Left lung (tissue), 10 donors: ENCODE results near the gene INAVA. TPM values are rescaled to one million over a fixed set of nuclear protein-coding genes. Genes with fewer than 3 reads are reported as not detected.

Experiments used
- ATAC-seq: fragments of 200-7000 bp; cut with Tn5 transposase; one replicate; pipeline ENCODE4 v1.9.1; 2020; ENCODE audit warnings: moderate library complexity
- DNase-seq, 4 donors: peaks; one replicate each; pipeline ENCODE4 v3.0.0-alpha.2; 2013 to 2020
- H3K27ac ChIP-seq, 2 donors: fragments of 200-600 bp; sonication (generic) in 1 of 2; one replicate each; pipeline versions ENCODE4 v1.5.0 to v1.8.0; 2020 to 2021
- H3K27me3 ChIP-seq, 2 donors: fragments of 200-600 bp; sonication (generic) in 1 of 2; one replicate each; pipeline versions ENCODE4 v1.5.0 to v1.8.0; 2020 to 2021
- H3K36me3 ChIP-seq, 2 donors: fragments of 200-600 bp; sonication (generic) in 1 of 2; one replicate each; pipeline versions ENCODE4 v1.5.0 to v1.8.0; 2020 to 2021
- H3K4me1 ChIP-seq, 2 donors: fragments of 200-600 bp; one replicate each; pipeline ENCODE4 v1.8.0; 2021
- H3K4me3 ChIP-seq, 2 donors: fragments of 200-600 bp; sonication (generic) in 1 of 2; one replicate each; pipeline versions ENCODE4 v1.5.0 to v1.8.0; 2020 to 2021; ENCODE audit warnings: mild to moderate bottlenecking in 1 of 2
- H3K9me3 ChIP-seq, 2 donors: fragments of 200-600 bp; sonication (generic) in 1 of 2; one replicate each; pipeline versions ENCODE4 v1.5.0 to v1.8.0; 2020 to 2021
- intact Hi-C, 2 donors: fragments of 100-400 bp; cut with DNase I; formaldehyde crosslinking; loops; one replicate each; pipeline versions ENCODE4 v1.11.2 to v1.14.2; 2022
- polyA plus RNA-seq, 6 donors: library from polyadenylated mRNA; unstranded; fragments of 120-200 nt; gene quantifications; one replicate each; pipeline ENCODE4 v1.2.1, GENCODE V29; 2013; ENCODE audit not compliant: insufficient read length in 6 of 6
- total RNA-seq, 2 donors: library from RNA; stranded (reverse); fragmentation: NEBNext Ultra II Directional; extraction: Animal tissue kit (Norgen Biotek cat#: 25700); gene quantifications; one replicate each; pipeline ENCODE4 v1.2.1, GENCODE V29; 2021
- TF ChIP-seq, protein P1 (sequence below), 2 donors: fragments of 200-600 bp; sonication (generic) in 1 of 2; IDR thresholded peaks; one replicate each; pipeline versions ENCODE4 v1.5.0 to v1.8.0; 2021; ENCODE audit warnings: antibody characterized with exemption in 2 of 2
- donor health status: DM: no; HTN: yes; CAD: no.
- donor health status: DM: no; HTN: no; CAD: no.

The INAVA gene
- total and polyA plus RNA-seq, 8 donors, result 5.5 to 25.5 (median 23.1) TPM

DNA sequence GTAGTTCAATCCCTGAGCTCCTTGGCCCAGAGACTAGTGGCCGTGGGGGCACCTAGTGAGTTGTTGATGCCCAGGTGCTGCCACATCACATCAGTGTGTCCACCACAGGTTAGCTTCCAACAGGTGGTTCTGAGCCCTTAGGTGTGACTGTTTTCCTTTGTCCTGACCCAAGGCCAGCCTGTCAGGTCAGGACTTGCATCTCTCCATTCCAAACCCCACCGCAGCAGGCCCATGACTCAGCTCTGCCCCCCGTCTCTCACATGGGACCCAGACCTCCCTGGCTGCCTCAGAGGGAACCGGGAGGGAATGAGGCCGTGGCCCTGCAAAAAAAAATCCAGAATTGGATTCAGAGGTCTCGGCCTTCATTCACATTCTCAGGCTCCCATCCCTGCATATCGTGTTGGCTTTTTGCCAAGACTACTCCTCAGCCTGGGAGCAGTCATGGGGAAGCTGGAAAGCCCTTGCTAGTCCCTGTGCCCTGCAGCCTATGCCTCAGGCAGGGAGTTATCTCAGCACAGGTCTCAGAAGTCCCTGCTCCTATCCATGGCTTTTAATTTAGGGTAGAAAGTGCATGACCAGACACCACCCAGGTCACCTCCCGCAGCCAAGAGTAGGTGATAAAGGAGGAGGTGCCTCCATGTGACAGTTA lies 7.2 kb downstream of the INAVA start:
- intact Hi-C loops, result no loop called here

DNA sequence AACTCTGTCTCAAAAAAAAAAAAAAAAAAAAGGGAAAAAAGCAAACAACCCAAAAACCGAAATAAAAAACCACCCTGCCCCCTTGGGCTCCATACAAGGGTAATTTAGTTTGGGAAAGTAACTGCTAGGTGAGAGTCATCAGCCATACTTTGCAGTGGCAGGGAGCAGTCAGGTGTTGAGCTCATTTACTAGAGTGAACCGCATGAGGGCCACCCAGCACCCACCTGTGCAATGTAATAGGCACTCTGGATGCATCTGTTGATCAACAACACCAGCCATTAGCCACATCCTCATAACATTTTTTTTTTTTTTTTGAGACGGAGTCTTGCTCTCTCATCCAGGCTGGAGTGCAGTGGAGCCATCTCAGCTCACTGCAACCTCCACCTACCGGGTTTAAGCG lies 9.1 kb downstream of the INAVA start:
- ATAC-seq, result no peak
- Histone ChIP-seq H3K36me3 (peaks cover 0 to 5% of the 10 kb centered on the region in 2 donors), H3K27ac (no peak overlapping the region), H3K9me3 (no peaks in the 10 kb centered on the region), H3K4me3 (no peak overlapping the region), H3K27me3 (no peaks in the 10 kb centered on the region), H3K4me1 (peaks cover 0 to 21% of the 10 kb centered on the region in 2 donors)
- intact Hi-C loops, result no loop called here
- TF ChIP-seq, protein P1, sequence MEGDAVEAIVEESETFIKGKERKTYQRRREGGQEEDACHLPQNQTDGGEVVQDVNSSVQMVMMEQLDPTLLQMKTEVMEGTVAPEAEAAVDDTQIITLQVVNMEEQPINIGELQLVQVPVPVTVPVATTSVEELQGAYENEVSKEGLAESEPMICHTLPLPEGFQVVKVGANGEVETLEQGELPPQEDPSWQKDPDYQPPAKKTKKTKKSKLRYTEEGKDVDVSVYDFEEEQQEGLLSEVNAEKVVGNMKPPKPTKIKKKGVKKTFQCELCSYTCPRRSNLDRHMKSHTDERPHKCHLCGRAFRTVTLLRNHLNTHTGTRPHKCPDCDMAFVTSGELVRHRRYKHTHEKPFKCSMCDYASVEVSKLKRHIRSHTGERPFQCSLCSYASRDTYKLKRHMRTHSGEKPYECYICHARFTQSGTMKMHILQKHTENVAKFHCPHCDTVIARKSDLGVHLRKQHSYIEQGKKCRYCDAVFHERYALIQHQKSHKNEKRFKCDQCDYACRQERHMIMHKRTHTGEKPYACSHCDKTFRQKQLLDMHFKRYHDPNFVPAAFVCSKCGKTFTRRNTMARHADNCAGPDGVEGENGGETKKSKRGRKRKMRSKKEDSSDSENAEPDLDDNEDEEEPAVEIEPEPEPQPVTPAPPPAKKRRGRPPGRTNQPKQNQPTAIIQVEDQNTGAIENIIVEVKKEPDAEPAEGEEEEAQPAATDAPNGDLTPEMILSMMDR (IDR thresholded peaks at IDR 0.05), result no peak
- DNase-seq, result no peak

More for the DNA sequence above, 7.2 kb downstream of the INAVA start:
- no peak for ATAC-seq
- TF ChIP-seq, protein P1 (IDR thresholded peaks at IDR 0.05), result no peak
- no peak for DNase-seq
- Histone ChIP-seq H3K4me3 (no peak overlapping the region), H3K36me3 (peaks cover 0 to 5% of the 10 kb centered on the region in 2 donors), H3K9me3 (no peaks in the 10 kb centered on the region), H3K4me1 (peaks cover 0 to 18% of the 10 kb centered on the region in 2 donors), H3K27ac (no peak overlapping the region), H3K27me3 (no peaks in the 10 kb centered on the region)

DNA sequence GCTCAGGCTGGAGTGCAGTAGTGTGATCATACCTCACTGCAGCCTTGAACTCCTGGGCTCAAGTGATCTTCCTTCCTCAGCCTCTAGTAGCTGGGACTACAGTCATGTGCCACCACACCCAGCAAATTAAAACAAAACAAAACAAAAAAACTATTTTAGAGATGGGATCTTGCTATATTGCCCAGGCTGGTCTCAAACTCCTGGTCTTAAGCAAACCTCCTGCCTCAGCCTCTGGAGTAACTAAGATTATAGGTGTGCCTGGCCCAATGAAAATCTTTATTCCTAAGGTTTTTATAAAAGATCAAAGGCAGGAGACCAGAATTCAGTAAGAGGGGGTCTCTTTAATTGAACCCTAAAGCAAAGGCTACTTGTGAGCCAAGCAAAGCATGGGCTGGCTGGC lies 10.1 kb downstream of the INAVA start:
- no peak for DNase-seq
- ATAC-seq, result no peak
- TF ChIP-seq, protein P1 (IDR thresholded peaks at IDR 0.05), result no peak
- Histone ChIP-seq H3K27ac (no peak overlapping the region), H3K36me3 (peaks cover 0 to 8% of the 10 kb centered on the region in 2 donors), H3K9me3 (no peaks in the 10 kb centered on the region), H3K27me3 (no peaks in the 10 kb centered on the region), H3K4me1 (peaks cover 0 to 16% of the 10 kb centered on the region in 2 donors), H3K4me3 (no peak overlapping the region)
- intact Hi-C loops, result no loop called here

DNA sequence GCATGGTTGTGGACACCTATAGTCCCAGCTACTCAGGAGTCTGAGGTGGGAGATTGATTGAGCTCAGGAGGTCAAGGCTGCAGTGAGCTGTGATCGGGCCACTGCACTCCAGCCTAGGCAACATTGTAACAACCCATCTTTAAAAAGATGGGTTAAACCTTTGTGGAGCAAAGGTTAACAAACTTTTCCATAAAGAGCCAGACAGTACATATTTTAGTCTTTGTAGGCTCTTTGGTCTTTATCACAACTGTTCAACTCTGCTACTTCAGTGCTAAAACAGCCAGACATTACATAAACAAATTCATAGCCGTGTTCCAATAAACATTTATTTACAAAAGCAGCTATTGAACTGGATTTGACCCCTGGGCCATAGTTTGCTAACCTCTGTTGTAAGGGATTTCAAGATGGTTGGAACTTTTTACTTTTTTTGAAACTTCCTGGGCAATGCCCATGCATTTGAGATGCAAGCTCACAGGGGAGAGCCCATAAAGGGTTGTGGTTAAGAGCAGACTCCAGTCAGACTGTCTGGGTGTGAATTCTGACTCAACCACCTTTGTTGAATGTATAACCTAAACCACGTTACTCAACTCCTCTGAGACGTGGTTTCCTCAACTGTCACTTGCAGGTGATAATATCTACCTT lies 10.8 kb downstream of the INAVA start:
- Histone ChIP-seq H3K9me3 (no peaks in the 10 kb centered on the region), H3K4me1 (peaks cover 0 to 16% of the 10 kb centered on the region in 2 donors), H3K27ac (peak overlapping the region in 1 of 2 donors; percentile 13), H3K36me3 (peaks cover 0 to 8% of the 10 kb centered on the region in 2 donors), H3K4me3 (no peak overlapping the region), H3K27me3 (no peaks in the 10 kb centered on the region)
- TF ChIP-seq, protein P1 (IDR thresholded peaks at IDR 0.05), result no peak
- no peak for ATAC-seq
- no peak for DNase-seq
- intact Hi-C loops, result no loop called here

DNA sequence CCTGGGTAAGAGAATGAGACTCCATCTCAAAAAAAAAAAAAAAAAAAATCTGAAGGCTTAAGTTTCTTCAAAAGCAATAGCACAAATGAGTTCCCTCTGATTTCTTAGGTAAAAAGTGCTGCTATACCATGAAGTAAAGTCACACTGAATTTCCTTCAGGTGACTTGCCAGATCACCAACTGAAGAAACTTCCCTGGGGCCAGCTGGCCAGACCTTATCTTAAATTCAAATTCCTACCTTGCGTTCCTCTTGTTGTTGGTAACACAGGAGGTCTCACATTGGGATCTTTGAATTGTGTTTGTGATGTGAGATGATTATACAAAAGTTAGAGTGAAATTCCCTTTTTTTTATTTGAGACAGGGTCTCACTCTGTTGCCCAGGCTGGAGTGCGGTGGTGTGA lies 11.8 kb downstream of the INAVA start:
- TF ChIP-seq, protein P1 (IDR thresholded peaks at IDR 0.05), result no peak
- Histone ChIP-seq H3K27ac (no peak overlapping the region), H3K27me3 (no peaks in the 10 kb centered on the region), H3K9me3 (no peaks in the 10 kb centered on the region), H3K4me1 (peaks cover 0 to 16% of the 10 kb centered on the region in 2 donors), H3K36me3 (peaks cover 0 to 3% of the 10 kb centered on the region in 2 donors), H3K4me3 (no peak overlapping the region)
- ATAC-seq, result no peak
- no peak for DNase-seq
- intact Hi-C loops, result no loop called here
